Glutamatergic neuron (in vitro differentiated cells): Measurements from ENCODE around the gene GUCY1A1. TPM values are rescaled to one million over a fixed set of nuclear protein-coding genes. Genes with fewer than 3 reads are reported as not detected.

ENCODE experiments used
- DNase-seq: peaks from one replicate; pipeline ENCODE4 v3.0.0; 2022
- H3K27ac Mint-ChIP-seq: one replicate; pipeline ENCODE4 v1.8.0; 2020; ENCODE audit warnings: mild to moderate bottlenecking, mixed read lengths, inconsistent platforms; ENCODE audit not compliant: unreplicated experiment
- H3K27me3 Mint-ChIP-seq: one replicate; pipeline ENCODE4 v1.8.0; 2020; ENCODE audit warnings: mild to moderate bottlenecking, moderate library complexity, mixed read lengths, inconsistent platforms; ENCODE audit not compliant: unreplicated experiment
- H3K36me3 Mint-ChIP-seq: one replicate; pipeline ENCODE4 v1.8.0; 2020; ENCODE audit warnings: mild to moderate bottlenecking, mixed read lengths, inconsistent platforms; ENCODE audit not compliant: unreplicated experiment
- H3K4me1 Mint-ChIP-seq: one replicate; pipeline ENCODE4 v1.8.0; 2020; ENCODE audit warnings: mild to moderate bottlenecking, low read depth, mixed read lengths, inconsistent platforms; ENCODE audit not compliant: unreplicated experiment
- H3K4me3 Mint-ChIP-seq: one replicate; pipeline ENCODE4 v1.8.0; 2020; ENCODE audit warnings: mild to moderate bottlenecking, mixed read lengths, inconsistent platforms; ENCODE audit not compliant: unreplicated experiment
- H3K9me3 Mint-ChIP-seq: one replicate; pipeline ENCODE4 v1.8.0; 2020; ENCODE audit warnings: mild to moderate bottlenecking, moderate library complexity, mixed read lengths, inconsistent platforms; ENCODE audit not compliant: unreplicated experiment
- total RNA-seq: library from RNA; stranded (reverse); fragmentation: NEBNext Ultra II Directional; extraction: Animal tissue kit (Norgen Biotek cat#: 25700); gene quantifications from one replicate; pipeline ENCODE4 v1.2.1, GENCODE V29; 2021; ENCODE audit not compliant: unreplicated experiment
- TF ChIP-seq, protein P1 (sequence below): fragments of 200-600 bp; sonication (generic); IDR thresholded peaks from one replicate; pipeline ENCODE4 v1.5.0; 2021; ENCODE audit not compliant: partially characterized antibody, unreplicated experiment

GUCY1A1 gene
- total RNA-seq, 1 donor from 2014 or later, result not detected

DNA sequence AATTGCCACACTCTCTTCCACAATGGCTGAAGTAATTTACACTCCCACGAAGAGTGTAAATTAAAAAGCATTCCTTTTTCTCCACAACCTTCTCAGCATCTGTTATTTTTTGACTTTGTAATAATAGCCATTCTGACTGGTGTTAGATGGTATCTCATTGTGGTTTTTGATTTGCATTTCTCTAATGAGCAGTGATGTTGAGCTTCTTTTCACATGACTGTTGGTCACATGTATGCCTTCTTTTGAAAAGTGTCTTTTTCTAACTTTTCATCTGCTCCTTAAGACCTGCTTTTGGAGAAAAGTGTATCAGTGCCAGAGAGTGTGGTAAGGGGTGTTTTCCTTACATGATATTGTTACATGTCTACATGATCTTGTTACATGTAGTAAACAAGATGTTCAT, 25.7 kb downstream of the GUCY1A1 start:
- H3K4me3 Mint-ChIP-seq, result no peak overlapping the region
- no peaks in the 10 kb centered on the region for H3K9me3 Mint-ChIP-seq
- no peaks in the 10 kb centered on the region for H3K36me3 Mint-ChIP-seq
- H3K27me3 Mint-ChIP-seq, result peaks cover 3% of the 10 kb centered on the region
- DNase-seq, result no peak
- H3K4me1 Mint-ChIP-seq, result no peaks in the 10 kb centered on the region
- TF ChIP-seq, protein P1, sequence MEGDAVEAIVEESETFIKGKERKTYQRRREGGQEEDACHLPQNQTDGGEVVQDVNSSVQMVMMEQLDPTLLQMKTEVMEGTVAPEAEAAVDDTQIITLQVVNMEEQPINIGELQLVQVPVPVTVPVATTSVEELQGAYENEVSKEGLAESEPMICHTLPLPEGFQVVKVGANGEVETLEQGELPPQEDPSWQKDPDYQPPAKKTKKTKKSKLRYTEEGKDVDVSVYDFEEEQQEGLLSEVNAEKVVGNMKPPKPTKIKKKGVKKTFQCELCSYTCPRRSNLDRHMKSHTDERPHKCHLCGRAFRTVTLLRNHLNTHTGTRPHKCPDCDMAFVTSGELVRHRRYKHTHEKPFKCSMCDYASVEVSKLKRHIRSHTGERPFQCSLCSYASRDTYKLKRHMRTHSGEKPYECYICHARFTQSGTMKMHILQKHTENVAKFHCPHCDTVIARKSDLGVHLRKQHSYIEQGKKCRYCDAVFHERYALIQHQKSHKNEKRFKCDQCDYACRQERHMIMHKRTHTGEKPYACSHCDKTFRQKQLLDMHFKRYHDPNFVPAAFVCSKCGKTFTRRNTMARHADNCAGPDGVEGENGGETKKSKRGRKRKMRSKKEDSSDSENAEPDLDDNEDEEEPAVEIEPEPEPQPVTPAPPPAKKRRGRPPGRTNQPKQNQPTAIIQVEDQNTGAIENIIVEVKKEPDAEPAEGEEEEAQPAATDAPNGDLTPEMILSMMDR, result no peak
- H3K27ac Mint-ChIP-seq, result no peak overlapping the region

DNA sequence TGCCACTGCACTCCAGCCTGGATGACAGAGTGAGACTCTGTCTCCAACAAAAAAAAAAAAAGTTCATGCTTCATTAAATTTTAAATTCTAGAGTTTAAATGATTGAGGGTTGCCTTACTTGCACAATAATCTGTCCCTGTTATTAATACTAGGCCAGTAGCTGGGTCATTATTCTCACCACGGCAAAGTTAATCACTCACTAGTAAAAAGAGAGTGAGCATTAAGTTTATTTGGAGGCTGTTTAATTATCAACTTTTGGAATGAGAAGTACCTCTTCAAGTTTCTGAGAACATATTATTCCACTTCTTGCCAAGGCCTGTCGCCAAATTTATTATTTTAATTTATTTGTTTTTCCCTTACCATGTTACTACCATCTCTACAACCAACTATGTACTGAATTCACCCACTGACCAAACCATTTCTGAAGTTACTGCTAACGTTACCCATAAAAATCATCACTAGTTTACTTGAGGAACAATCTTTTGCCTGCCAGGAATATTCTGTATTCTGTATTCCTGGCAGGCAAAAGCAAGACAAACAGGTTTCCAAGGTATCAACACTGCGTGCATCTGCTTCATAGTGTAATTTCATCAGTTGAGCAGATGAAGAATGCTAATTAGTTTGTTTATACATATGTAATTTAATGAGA, 26.5 kb downstream of the GUCY1A1 start:
- no peaks in the 10 kb centered on the region for H3K4me1 Mint-ChIP-seq
- peaks cover 3% of the 10 kb centered on the region for H3K27me3 Mint-ChIP-seq
- H3K27ac Mint-ChIP-seq, result no peak overlapping the region
- no peaks in the 10 kb centered on the region for H3K9me3 Mint-ChIP-seq
- no peaks in the 10 kb centered on the region for H3K36me3 Mint-ChIP-seq
- TF ChIP-seq, protein P1, result no peak
- H3K4me3 Mint-ChIP-seq, result no peak overlapping the region
- DNase-seq, result no peak

DNA sequence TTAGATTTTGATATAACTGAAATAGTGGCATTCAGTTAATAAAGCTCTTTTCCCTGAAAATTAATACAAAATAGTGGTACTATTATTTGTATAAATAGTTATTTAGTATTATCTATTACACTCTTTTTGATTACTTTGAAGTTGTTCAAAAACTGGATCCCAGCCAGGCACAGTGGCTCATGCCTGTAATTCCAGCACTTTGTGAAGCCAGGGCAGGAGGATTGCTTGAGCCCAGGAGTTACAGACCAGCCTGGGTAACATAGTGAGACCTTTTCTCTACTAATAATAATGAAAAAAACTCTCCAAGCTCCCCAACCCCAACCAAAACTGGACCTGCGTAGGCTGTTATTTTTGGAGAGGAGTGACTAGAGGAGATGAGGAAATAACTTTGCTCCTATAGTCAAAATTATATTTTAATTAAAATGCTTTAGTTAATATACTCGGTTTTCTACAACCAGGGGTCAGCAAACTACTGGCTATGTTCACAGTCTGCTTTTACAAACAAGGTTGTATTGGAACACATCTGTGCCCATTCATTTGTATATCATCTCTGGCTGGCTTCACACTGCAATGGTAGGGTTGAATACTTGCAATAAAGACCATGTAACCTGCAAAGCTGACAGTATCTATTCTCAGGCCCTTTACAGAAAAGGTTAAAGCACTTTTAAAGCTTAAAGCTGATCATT, 27.6 kb downstream of the GUCY1A1 start:
- Mint-ChIP-seq H3K4me3 (no peak overlapping the region), H3K9me3 (no peaks in the 10 kb centered on the region), H3K4me1 (no peaks in the 10 kb centered on the region), H3K36me3 (no peaks in the 10 kb centered on the region), H3K27me3 (peaks cover 3% of the 10 kb centered on the region), H3K27ac (no peak overlapping the region)
- TF ChIP-seq, protein P1, result no peak
- no peak for DNase-seq

DNA sequence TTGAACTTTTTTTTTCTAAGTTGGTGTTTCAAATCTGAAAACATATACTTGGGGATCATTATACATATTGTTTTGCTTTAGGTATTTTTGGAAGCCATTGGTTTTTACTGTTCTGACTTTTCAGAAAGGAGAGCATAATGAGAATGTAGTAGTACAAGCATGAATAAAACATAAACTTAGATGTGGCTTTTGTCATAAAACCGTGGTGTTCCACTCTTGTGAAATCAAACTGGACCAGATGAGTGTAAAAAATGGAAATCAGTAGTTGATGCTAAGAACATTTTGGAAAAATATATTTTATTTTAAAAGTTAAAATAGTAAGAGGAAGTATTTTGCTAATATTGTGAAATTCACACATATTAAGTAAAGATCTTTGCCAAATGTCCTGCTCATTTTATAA, 29.6 kb downstream of the GUCY1A1 start:
- H3K27me3 Mint-ChIP-seq, result peaks cover 1% of the 10 kb centered on the region
- H3K9me3 Mint-ChIP-seq, result no peaks in the 10 kb centered on the region

More for the DNA sequence above, 29.6 kb downstream of the GUCY1A1 start:
- Mint-ChIP-seq H3K4me3 (no peak overlapping the region), H3K4me1 (no peaks in the 10 kb centered on the region), H3K27ac (no peak overlapping the region), H3K36me3 (no peaks in the 10 kb centered on the region)
- TF ChIP-seq, protein P1, result no peak
- DNase-seq, result no peak
